Measurements from ENCODE around the gene GABBR1.
A peak's percentile ranks its signal among the peaks of the same experiment; 100 is the strongest.

Gene GABBR1

DNA sequence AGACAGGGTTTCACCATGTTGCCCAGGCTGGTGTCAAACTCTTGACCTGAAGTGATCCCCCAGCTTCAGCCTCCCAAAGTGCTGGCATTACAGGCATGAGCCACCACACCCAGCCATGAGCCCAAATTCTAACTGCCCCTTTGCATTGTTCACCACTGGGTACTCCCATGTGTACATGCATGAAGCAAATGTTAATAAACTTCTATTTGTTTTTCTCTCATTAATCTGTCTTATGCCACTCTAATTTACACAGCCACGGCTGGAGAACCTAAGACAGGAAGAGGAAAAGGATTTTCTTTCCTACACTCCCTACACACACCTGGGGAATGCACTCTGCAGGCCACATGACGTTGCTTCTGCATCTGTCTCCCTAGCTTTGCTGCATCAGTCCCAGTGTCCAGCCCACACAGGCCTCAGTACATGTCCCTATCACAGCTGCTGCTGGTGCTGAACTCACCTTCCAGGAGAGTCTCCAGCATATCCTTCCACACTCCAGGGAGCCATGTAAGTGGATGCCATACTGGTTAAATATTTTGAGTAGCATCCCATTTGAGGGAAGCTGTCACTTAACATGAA is 34.7 kb downstream of the GABBR1 start:
- TF ChIP-seq, protein P1, sequence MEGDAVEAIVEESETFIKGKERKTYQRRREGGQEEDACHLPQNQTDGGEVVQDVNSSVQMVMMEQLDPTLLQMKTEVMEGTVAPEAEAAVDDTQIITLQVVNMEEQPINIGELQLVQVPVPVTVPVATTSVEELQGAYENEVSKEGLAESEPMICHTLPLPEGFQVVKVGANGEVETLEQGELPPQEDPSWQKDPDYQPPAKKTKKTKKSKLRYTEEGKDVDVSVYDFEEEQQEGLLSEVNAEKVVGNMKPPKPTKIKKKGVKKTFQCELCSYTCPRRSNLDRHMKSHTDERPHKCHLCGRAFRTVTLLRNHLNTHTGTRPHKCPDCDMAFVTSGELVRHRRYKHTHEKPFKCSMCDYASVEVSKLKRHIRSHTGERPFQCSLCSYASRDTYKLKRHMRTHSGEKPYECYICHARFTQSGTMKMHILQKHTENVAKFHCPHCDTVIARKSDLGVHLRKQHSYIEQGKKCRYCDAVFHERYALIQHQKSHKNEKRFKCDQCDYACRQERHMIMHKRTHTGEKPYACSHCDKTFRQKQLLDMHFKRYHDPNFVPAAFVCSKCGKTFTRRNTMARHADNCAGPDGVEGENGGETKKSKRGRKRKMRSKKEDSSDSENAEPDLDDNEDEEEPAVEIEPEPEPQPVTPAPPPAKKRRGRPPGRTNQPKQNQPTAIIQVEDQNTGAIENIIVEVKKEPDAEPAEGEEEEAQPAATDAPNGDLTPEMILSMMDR (IDR thresholded peaks at IDR 0.05; ENCODE audit: low read depth, low read length) = no peak
- DNase-seq (ENCODE audit: extremely low read depth, low read depth) = no peak

DNA sequence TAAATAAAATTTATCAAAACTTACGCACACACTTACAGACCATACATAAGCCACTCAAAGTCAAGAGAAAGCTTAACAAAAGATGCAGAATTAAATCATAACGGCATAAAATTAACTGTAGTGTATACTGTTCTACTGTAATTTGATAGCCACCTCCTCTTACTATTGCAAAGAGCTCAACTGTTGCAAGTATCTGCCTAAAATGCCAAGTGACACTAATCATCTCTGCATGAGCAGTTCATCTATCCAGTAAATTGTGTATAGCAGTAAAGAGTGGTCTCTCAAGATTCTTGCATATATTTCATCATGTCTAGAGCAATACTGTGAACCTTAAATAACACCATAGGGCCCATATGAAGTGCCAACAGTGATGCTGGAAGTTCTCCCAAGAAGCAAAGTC is 35.8 kb downstream of the GABBR1 start:
- TF ChIP-seq, protein P1 (IDR thresholded peaks at IDR 0.05; ENCODE audit: low read depth, low read length) = no peak
- DNase-seq (ENCODE audit: extremely low read depth, low read depth) = no peak

DNA sequence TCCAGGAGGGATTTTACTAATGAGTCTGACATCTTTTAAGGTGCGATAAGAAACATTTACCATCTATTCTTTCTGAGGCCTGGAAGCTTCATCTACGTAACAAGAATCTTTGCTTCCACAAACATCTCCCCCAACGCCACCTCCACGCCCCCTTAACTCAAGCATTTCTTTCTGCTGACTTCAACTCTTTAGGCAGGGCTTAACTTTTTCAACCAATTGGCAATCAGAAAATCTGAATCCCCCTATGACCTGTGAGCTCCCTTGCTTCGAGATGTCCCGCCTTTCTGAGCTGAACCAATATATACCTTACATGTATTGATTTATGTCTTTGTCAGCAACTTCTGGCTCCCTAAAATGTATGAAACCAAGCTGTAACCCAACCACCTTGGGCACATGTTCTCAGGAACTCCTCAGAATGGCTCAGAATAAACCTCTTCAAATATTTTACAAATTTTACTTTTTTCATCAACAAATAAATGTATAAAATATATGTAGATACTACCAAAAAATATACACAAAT is 36.5 kb downstream of the GABBR1 start:
- no peak for DNase-seq (ENCODE audit: extremely low read depth, low read depth)
- TF ChIP-seq, protein P1 (IDR thresholded peaks at IDR 0.05; ENCODE audit: low read depth, low read length) = no peak

DNA sequence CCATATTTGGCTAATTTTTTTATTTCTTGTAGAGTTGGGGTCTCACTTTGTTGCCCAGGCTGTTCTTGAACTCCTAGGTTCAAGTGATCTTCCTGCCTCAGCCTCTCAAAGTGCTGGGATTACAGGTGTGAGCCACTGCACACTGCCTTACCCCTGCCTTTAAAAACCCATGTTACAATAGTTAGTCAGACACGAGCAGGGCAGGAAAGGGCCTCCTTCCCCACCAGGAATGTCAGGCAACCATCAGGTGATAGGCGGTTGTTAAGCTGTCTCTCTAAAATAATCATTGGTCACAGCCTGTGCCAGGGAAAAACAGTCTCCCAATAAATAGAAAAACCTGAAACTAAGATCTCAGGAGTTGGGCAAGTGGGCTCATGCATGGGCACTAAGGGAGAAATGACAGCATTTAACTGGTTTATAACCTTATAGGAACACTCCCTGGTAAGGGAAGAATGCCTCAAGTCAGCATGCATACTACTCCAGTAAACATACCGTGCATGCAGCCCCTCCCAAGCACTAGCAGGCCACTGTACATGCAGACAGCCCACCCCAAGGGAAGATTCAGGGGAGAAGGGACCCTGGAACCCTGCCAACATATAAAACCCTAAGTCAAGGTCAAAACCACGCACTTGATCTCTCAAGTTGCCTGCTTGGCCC is 39.7 kb downstream of the GABBR1 start:
- DNase-seq (ENCODE audit: extremely low read depth, low read depth) = no peak

DNA sequence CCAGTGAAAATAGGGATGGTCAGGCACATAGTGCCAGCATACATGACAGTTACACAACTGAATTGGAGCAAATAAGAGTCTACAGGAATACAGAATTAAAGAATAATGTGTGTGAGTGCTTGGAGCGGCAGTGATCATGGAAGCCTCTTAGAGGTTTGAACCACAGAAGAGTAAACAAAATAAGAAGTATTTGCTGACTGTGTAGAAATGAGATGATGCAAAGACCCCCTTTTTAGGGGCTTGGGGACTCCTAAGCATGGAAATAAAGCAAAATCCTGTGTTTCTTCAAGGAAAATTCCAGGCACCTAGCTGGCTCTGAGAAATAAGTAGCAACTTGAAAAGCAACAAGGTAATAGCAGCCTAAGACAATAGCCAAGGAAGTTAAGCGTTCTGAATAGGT is 41.3 kb downstream of the GABBR1 start:
- TF ChIP-seq, protein P1 (IDR thresholded peaks at IDR 0.05; ENCODE audit: low read depth, low read length) = no peak
- DNase-seq (ENCODE audit: extremely low read depth, low read depth) = no peak

More for the DNA sequence above, 39.7 kb downstream of the GABBR1 start:
- TF ChIP-seq, protein P1 (IDR thresholded peaks at IDR 0.05; ENCODE audit: low read depth, low read length) = no peak

DNA sequence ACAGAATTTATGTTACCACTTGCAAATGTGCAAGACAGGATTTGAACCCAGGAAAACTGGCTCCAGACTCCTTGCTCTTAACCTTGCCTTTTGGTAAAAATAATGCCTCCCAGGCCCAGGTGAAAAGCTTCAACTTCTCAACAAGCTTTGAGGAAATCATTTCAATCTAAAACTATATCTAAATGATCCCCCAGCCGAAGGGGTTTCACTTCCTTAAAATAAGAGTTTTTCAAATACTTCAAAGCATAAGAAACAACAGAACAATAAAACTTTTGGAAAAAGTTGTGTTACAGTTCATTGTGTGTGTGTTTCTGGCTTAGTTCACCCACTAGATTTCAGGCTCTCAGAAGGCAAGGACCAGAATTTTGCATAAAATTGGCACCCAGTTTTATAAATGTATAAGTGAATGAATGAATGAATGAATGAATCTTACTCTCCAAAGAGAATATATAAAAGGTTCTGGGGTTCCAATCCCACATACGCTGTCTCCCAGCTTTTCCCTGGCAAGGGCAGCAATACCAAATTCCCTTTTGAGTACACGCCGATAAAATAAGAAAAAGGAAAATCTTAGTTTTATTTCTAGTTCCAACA is 42.7 kb downstream of the GABBR1 start:
- TF ChIP-seq, protein P1 (IDR thresholded peaks at IDR 0.05; ENCODE audit: low read depth, low read length) = no peak
- DNase-seq (ENCODE audit: extremely low read depth, low read depth) = no peak

DNA sequence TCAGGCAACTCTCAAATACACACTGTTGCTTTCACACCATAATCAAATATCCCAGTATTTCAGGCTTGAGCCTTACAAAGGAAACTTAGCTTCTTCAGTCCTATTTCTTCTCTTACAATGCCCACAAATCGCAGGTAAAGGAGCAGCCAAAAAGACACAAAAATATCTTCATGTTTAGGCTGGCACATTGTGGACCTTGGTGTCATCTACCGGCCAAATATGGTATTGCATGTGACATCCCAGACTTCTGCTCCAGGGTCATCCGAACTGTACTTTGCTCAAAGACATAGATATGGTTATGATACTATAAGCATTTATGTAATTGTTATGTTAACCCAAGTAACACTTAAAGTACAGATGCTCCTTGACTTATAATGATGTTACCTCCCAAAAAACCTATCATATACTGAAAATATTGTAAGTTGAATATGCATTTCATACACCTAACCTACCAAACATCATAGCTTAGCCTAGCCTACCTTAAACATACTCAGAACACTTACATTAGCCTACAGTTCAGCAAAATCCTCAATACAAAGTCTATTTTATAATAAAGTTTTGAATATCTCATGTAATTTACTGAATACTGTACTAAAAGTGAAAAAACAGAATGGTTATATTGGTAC is 43.4 kb downstream of the GABBR1 start:
- DNase-seq (ENCODE audit: extremely low read depth, low read depth) = peak; percentile 16
- TF ChIP-seq, protein P1 (IDR thresholded peaks at IDR 0.05; ENCODE audit: low read depth, low read length) = peak; percentile 92
